ENCODE data around the gene CCBE1. TPM values are rescaled to one million over a fixed set of nuclear protein-coding genes. Genes with fewer than 3 reads are reported as not detected.

The CCBE1 gene
- total and polyA plus RNA-seq, 9 of the 15 experiments (the other 6 are each of a cell fraction or from before 2014, with no cell fraction given), result 0.20 TPM; not detected in 8

GRCh38 chr18:59674903-59675270 is 22.3 kb downstream of the CCBE1 start:
- H3K27me3 ChIP-seq (ENCODE audit: control insufficient read depth in 2 of 2, insufficient read depth in 2 of 2, low read length in 2 of 2), result no peaks in the 10 kb centered on the region
- no peaks in the 10 kb centered on the region for H3K4me1 ChIP-seq (replicated peaks in 1 of 2; ENCODE audit: control insufficient read depth in 2 of 2, insufficient read depth in 2 of 2, low read length in 2 of 2)
- in situ Hi-C loops (cut with MboI), result no loop called here
- H3K9ac ChIP-seq (ENCODE audit: insufficient read depth in 1 of 2, low read depth in 2 of 2, low read length in 2 of 2), result no peak overlapping the region
- WGBS (ENCODE audit: insufficient coverage, low coverage, missing lambda C conversion rate), result 0% methylated on average over 1 of the region's 1 CpG
- POLR2A ChIA-PET, result no interaction called here
- FAIRE-seq (no peak), DNase-seq (ENCODE audit: extremely low read depth in 1 of 4, low spot score in 3 of 4) (no peak), ATAC-seq (no peak)
- H4K20me1 ChIP-seq (replicated peaks; ENCODE audit: control insufficient read depth, insufficient read depth, low read length), result no peaks in the 10 kb centered on the region
- H3K4me2 ChIP-seq (ENCODE audit: insufficient read depth, low read length), result no peak overlapping the region
- no peak overlapping the region for H2AFZ ChIP-seq (ENCODE audit: low read depth, low read length)
- BruUV-seq (replicated peaks), result no TSS peak
- H3K36me3 ChIP-seq (ENCODE audit: control insufficient read depth, insufficient read depth, low read length), result no peaks in the 10 kb centered on the region
- no peaks in the 10 kb centered on the region for H3K9me3 ChIP-seq (replicated peaks; ENCODE audit: control insufficient read depth, insufficient read depth, low read depth, low read length)
- H3K9me1 ChIP-seq (ENCODE audit: control insufficient read depth, insufficient read depth, low read length), result no peaks in the 10 kb centered on the region
- intact Hi-C loops (cut with micrococcal nuclease), result no loop called here
- H3K27ac ChIP-seq (ENCODE audit: extremely low read depth, low read depth, low read length), result no peak overlapping the region
- CTCF ChIA-PET (ENCODE audit: low intra/inter-chr PET ratio), result no interaction called here
- H3K4me3 ChIP-seq, result no peak overlapping the region
- H3K79me2 ChIP-seq (ENCODE audit: control insufficient read depth, insufficient read depth, low read length), result no peaks in the 10 kb centered on the region
- TF ChIP-seq PREB (CRISPR knock-in tag; IDR thresholded peaks at IDR 0.05) (no peak), HMG20B (CRISPR knock-in tag; IDR thresholded peaks at IDR 0.05) (no peak), FOXM1 (IDR thresholded peaks at IDR 0.05; ENCODE audit: low read depth) (no peak), FOXM1 (CRISPR knock-in tag; IDR thresholded peaks at IDR 0.05; ENCODE audit: low read depth) (no peak), SMARCA4 (IDR thresholded peaks at IDR 0.05) (no peak), HNRNPH1 (optimal IDR thresholded peaks at IDR 0.05; ENCODE audit: low read depth, low read length) (no peak), SAFB2 (IDR thresholded peaks at IDR 0.05; ENCODE audit: borderline replicate concordance, low read depth, low read length, severe bottlenecking) (no peak), MTA2 (IDR thresholded peaks at IDR 0.05; ENCODE audit: low read depth) (no peak), ZNF282 (CRISPR knock-in tag; IDR thresholded peaks at IDR 0.05) (no peak), ZNF24 (IDR thresholded peaks at IDR 0.05) (no peak), NFIX (CRISPR knock-in tag; IDR thresholded peaks at IDR 0.05; ENCODE audit: low read depth) (no peak), ZBTB8A (IDR thresholded peaks at IDR 0.05; ENCODE audit: partially characterized antibody) (no peak)
- TF ChIP-seq, protein P1, sequence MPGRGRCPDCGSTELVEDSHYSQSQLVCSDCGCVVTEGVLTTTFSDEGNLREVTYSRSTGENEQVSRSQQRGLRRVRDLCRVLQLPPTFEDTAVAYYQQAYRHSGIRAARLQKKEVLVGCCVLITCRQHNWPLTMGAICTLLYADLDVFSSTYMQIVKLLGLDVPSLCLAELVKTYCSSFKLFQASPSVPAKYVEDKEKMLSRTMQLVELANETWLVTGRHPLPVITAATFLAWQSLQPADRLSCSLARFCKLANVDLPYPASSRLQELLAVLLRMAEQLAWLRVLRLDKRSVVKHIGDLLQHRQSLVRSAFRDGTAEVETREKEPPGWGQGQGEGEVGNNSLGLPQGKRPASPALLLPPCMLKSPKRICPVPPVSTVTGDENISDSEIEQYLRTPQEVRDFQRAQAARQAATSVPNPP (IDR thresholded peaks at IDR 0.05; ENCODE audit: borderline replicate concordance, insufficient read depth, insufficient read length), result no peak
